Measurements from ENCODE around the gene DPYSL4. TPM values are rescaled to one million over a fixed set of nuclear protein-coding genes. Genes with fewer than 3 reads are reported as not detected.

The DPYSL4 gene
- total RNA-seq, 1 donor from 2014 or later: 55.9 TPM

DNA sequence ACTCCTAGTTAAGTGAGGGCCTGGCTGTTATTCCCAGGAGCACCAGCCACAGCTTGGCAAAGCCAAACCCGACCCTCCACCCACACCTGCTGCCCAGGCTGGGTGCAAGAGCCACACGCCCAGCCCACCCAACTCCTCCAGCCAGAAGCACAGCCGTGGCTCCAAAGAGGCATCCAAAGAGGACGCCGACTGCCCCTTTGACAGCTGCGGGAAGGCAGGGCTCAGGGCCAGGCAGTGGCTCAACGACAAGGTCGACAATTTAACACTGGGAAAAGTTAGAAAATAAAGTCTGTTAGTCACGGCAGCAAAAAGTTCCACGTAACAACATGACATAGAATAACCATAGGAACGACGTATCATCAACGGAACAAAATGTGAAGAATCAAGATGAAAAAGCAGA, 54.3 kb downstream of the DPYSL4 start:
- no peaks in the 10 kb centered on the region for H3K4me1 Mint-ChIP-seq (ENCODE audit: low read depth)
- no peak for TF ChIP-seq CTCF (IDR thresholded peaks at IDR 0.05; ENCODE audit: unreplicated experiment)
- H3K27ac Mint-ChIP-seq: no peak overlapping the region
- H3K36me3 Mint-ChIP-seq (ENCODE audit: insufficient read depth): no peaks in the 10 kb centered on the region
- no peaks in the 10 kb centered on the region for H3K9me3 Mint-ChIP-seq (ENCODE audit: low read depth)
- DNase-seq (ENCODE audit: low spot score, unreplicated experiment): no peak
- H3K27me3 Mint-ChIP-seq: peaks cover 7% of the 10 kb centered on the region
- H3K4me3 Mint-ChIP-seq (ENCODE audit: low read depth): no peak overlapping the region

DNA sequence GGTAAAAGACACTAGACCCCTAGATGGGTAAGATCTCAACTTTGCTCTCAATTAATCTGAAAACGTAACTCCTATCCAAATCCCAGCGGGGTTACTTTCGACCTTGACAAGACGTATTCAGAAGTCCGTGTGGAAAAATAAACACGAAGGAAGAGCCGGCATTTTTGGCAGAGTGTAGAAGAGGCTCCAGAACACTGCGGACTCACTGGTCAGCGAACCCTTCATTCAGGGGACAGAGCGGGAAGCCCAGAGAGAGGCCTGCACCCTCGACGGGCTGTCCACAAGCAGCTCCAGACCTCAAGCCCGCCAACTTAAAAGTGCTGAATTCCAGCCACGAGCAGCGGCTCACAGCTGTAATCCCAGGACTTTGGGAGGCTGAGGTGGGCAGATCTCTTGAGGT, 54.7 kb downstream of the DPYSL4 start:
- no peak overlapping the region for H3K4me3 Mint-ChIP-seq (ENCODE audit: low read depth)
- H3K9me3 Mint-ChIP-seq (ENCODE audit: low read depth): no peaks in the 10 kb centered on the region
- DNase-seq (ENCODE audit: low spot score, unreplicated experiment): no peak
- H3K27me3 Mint-ChIP-seq: peaks cover 7% of the 10 kb centered on the region
- no peaks in the 10 kb centered on the region for H3K36me3 Mint-ChIP-seq (ENCODE audit: insufficient read depth)
- H3K27ac Mint-ChIP-seq: no peak overlapping the region
- TF ChIP-seq CTCF (IDR thresholded peaks at IDR 0.05; ENCODE audit: unreplicated experiment): no peak
- no peaks in the 10 kb centered on the region for H3K4me1 Mint-ChIP-seq (ENCODE audit: low read depth)

DNA sequence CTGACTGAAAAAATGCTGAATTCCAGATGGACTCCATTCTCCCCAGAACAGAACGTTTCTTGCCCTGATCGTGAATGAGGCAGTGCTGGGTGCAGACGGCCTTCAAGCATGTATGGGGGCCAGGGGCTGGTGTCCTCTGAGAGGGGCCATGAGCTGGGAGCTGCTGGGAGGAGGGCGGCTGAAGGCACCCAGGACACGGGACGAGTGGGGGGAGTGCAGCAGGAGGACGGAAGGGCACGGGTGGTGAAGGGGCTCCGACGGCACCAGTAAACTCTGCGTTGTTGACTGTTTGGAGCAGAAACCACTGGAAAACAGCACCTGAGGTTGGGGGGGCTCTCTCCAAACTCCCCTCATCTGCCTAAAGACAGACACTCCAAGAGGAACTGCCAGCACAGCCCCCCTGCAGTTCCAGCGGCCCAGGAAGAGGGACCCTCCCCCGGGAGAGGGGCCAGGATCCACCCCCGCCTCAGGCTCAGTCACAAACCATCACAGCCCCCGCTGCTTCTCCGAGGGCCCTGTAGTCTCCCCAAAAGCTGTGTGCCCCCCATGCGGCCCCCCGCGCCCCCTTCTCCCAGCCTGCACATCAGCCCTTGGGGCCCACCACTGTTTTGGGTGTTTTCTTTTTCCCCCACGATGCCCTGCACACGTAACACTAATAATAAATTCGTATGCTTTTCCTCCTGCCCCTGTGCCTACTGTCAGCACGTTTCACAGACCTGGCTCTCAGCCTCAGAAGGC, 55.5 kb downstream of the DPYSL4 start:
- TF ChIP-seq CTCF (IDR thresholded peaks at IDR 0.05; ENCODE audit: unreplicated experiment): no peak
- peaks cover 11% of the 10 kb centered on the region for H3K27me3 Mint-ChIP-seq
- DNase-seq (ENCODE audit: low spot score, unreplicated experiment): no peak
- no peaks in the 10 kb centered on the region for H3K36me3 Mint-ChIP-seq (ENCODE audit: insufficient read depth)
- peak overlapping the region; percentile 56 for H3K27ac Mint-ChIP-seq
- no peak overlapping the region for H3K4me3 Mint-ChIP-seq (ENCODE audit: low read depth)
- no peaks in the 10 kb centered on the region for H3K9me3 Mint-ChIP-seq (ENCODE audit: low read depth)
- no peaks in the 10 kb centered on the region for H3K4me1 Mint-ChIP-seq (ENCODE audit: low read depth)

GRCh38 chr10:132243141-132243540, 56.4 kb downstream of the DPYSL4 start:
- Mint-ChIP-seq H3K9me3 (ENCODE audit: low read depth) (no peaks in the 10 kb centered on the region), H3K36me3 (ENCODE audit: insufficient read depth) (no peaks in the 10 kb centered on the region), H3K27ac (no peak overlapping the region), H3K4me1 (ENCODE audit: low read depth) (no peaks in the 10 kb centered on the region), H3K4me3 (ENCODE audit: low read depth) (no peak overlapping the region), H3K27me3 (peaks cover 11% of the 10 kb centered on the region)
- no peak for TF ChIP-seq CTCF (IDR thresholded peaks at IDR 0.05; ENCODE audit: unreplicated experiment)
- no peak for DNase-seq (ENCODE audit: low spot score, unreplicated experiment)

DNA sequence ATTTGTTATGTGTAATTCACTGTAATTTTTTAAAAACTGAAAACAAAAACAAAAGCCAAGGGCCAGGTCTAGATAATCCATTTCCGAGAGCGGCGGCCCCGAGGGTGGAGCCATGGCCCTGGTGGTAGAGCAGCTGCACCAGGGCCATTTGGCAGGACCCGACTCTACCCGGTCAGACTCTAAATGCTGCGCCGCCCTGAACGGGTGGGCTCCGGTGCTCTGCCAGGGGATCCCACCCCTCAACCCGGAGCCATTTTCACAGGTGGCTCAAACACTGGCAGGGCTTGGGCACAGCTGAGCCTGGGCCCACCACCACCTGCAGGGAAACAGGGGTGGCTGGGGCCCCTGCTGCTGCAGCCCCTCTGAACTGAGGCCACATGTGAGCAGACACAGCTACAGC, 56.9 kb downstream of the DPYSL4 start:
- Mint-ChIP-seq H3K36me3 (ENCODE audit: insufficient read depth) (no peaks in the 10 kb centered on the region), H3K9me3 (ENCODE audit: low read depth) (no peaks in the 10 kb centered on the region), H3K27ac (no peak overlapping the region), H3K4me1 (ENCODE audit: low read depth) (no peaks in the 10 kb centered on the region), H3K27me3 (peaks cover 9% of the 10 kb centered on the region), H3K4me3 (ENCODE audit: low read depth) (no peak overlapping the region)
- DNase-seq (ENCODE audit: low spot score, unreplicated experiment): no peak
- TF ChIP-seq CTCF (IDR thresholded peaks at IDR 0.05; ENCODE audit: unreplicated experiment): no peak

Data from progenitor cell of endocrine pancreas (in vitro differentiated cells).